Measurements from ENCODE around the gene C16orf74.

Gene C16orf74

DNA sequence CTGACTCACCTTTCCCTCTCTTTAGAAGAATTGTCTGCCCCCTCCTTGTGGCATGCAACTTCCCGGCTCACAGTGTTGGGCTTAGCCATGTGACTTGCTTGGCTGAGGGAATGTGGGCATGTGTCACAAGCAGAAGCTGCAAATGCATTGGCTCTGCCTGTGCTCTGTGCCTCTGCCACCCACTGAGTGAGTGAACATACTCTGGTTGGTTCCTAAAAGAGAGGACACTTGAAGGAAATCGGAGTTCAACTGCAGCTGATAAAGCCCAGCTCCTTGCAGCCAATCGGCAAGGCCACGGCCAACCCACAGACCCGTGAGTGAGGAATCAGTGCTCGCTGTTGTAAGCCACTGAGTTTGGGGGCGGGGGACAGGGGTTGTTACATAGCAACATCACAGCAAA is 51.3 kb downstream of the C16orf74 start:
- DNase-seq (ENCODE audit: low spot score) (no peak), ATAC-seq (ENCODE audit: low read depth) (peak; percentile 44)
- Histone ChIP-seq H3K27ac (ENCODE audit: poor library complexity, severe bottlenecking) (no peak overlapping the region), H3K27me3 (ENCODE audit: insufficient read depth, poor library complexity, severe bottlenecking) (no peaks in the 10 kb centered on the region), H3K4me3 (ENCODE audit: severe bottlenecking) (no peak overlapping the region), H3K36me3 (ENCODE audit: low read depth) (peaks cover 17% of the 10 kb centered on the region; the same call in 1 of the 2 replicates), H3K4me1 (ENCODE audit: insufficient read depth, poor library complexity, severe bottlenecking) (peaks cover 22% of the 10 kb centered on the region), H3K9me3 (ENCODE audit: severe bottlenecking) (no peaks in the 10 kb centered on the region)
- TF ChIP-seq, protein P1, sequence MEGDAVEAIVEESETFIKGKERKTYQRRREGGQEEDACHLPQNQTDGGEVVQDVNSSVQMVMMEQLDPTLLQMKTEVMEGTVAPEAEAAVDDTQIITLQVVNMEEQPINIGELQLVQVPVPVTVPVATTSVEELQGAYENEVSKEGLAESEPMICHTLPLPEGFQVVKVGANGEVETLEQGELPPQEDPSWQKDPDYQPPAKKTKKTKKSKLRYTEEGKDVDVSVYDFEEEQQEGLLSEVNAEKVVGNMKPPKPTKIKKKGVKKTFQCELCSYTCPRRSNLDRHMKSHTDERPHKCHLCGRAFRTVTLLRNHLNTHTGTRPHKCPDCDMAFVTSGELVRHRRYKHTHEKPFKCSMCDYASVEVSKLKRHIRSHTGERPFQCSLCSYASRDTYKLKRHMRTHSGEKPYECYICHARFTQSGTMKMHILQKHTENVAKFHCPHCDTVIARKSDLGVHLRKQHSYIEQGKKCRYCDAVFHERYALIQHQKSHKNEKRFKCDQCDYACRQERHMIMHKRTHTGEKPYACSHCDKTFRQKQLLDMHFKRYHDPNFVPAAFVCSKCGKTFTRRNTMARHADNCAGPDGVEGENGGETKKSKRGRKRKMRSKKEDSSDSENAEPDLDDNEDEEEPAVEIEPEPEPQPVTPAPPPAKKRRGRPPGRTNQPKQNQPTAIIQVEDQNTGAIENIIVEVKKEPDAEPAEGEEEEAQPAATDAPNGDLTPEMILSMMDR (IDR thresholded peaks at IDR 0.05; ENCODE audit: poor library complexity, severe bottlenecking): no peak

DNA sequence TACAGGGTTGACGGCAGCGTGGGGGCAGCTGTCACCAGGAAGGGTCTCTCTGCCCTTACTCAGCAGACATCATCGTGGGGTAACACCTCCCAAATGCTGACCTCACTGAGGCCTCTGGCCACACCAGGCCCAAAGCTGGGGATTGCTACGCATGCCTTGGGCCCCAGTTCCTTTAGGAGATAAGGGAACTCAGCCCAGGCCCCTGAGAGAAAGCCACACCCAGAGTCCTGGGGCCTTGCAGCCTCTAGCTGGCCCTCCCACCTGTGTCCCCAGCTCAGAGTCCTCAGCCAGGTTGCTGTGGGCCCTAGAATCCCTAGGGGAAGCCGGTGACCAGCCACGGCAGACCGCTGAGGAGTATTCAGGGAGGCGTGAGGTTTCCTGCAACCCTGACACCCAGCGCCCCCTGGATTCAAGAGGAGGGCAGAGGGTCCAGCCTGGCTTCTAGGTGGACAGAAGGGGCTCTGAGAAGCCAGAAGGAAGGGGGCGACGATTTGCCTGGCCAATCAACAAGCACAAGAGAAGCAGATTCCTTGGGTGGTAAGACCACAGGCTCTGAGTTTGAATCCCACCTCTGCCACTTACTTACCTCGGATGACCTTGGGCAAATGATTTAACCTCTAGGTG is 51.8 kb downstream of the C16orf74 start:
- H3K27ac ChIP-seq (ENCODE audit: poor library complexity, severe bottlenecking): no peak overlapping the region
- TF ChIP-seq, protein P1 (IDR thresholded peaks at IDR 0.05; ENCODE audit: poor library complexity, severe bottlenecking): peak; percentile 7
- ATAC-seq (ENCODE audit: low read depth) (peak; percentile 4; the same call in 2 of the 3 replicates), DNase-seq (ENCODE audit: low spot score) (no peak)
- H3K9me3 ChIP-seq (ENCODE audit: severe bottlenecking): no peaks in the 10 kb centered on the region
- peaks cover 14% of the 10 kb centered on the region; the same call in 1 of the 2 replicates for H3K36me3 ChIP-seq (ENCODE audit: low read depth)
- no peaks in the 10 kb centered on the region for H3K27me3 ChIP-seq (ENCODE audit: insufficient read depth, poor library complexity, severe bottlenecking)
- no peak overlapping the region for H3K4me3 ChIP-seq (ENCODE audit: severe bottlenecking)
- peaks cover 22% of the 10 kb centered on the region for H3K4me1 ChIP-seq (ENCODE audit: insufficient read depth, poor library complexity, severe bottlenecking)

DNA sequence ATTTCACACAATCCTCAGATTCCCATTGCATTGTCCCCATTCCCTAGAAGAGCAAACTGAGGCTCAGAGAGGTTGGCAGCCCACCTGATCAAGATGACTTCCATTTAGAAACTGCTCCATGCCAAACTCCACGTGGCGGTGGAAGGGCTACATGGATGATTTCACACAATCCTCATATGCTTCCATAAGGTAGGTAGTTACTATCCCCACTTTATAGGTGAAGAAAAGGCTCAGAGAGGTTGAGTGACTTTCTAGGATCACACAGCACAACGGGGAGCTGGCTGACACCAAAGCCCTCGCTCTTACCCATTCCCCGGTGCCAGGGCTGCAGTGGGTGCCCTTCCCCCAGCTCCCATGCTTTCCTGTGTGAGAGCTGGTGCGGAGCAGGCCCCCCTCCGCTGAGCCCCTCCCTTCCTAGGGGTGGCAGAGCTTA is 52.4 kb downstream of the C16orf74 start:
- H3K9me3 ChIP-seq (ENCODE audit: severe bottlenecking): no peaks in the 10 kb centered on the region
- H3K27me3 ChIP-seq (ENCODE audit: insufficient read depth, poor library complexity, severe bottlenecking): no peaks in the 10 kb centered on the region
- ATAC-seq (ENCODE audit: low read depth) (no peak), DNase-seq (ENCODE audit: low spot score) (no peak)
- TF ChIP-seq, protein P1 (IDR thresholded peaks at IDR 0.05; ENCODE audit: poor library complexity, severe bottlenecking): no peak
- H3K36me3 ChIP-seq (ENCODE audit: low read depth): peaks cover 14% of the 10 kb centered on the region; the same call in 1 of the 2 replicates
- H3K4me3 ChIP-seq (ENCODE audit: severe bottlenecking): no peak overlapping the region
- no peak overlapping the region for H3K27ac ChIP-seq (ENCODE audit: poor library complexity, severe bottlenecking)
- peaks cover 22% of the 10 kb centered on the region for H3K4me1 ChIP-seq (ENCODE audit: insufficient read depth, poor library complexity, severe bottlenecking)

DNA sequence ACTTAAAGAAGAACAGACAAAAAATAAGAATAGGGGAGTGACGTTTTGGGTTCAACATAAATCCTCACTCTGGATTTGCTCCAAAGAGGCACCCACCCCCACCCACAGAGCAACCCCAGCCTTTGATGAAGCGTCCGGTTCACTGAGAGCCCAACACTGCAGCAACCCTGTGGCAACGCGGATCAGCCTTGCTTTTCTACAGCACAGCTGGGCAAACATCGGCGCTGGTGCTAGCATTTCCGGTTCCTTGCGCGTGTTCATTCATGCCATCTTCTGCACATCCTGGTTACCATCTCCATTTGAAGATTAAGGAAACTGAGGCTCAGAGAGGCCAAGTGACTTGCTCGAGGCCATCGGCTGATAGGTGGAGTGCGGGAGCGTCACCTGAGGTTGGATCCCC is 53.5 kb downstream of the C16orf74 start:
- H3K27ac ChIP-seq (ENCODE audit: poor library complexity, severe bottlenecking): peak overlapping the region; percentile 16
- H3K4me3 ChIP-seq (ENCODE audit: severe bottlenecking): no peak overlapping the region
- H3K36me3 ChIP-seq (ENCODE audit: low read depth): peaks cover 7% of the 10 kb centered on the region; the same call in 1 of the 2 replicates
- TF ChIP-seq, protein P1 (IDR thresholded peaks at IDR 0.05; ENCODE audit: poor library complexity, severe bottlenecking): no peak
- peaks cover 22% of the 10 kb centered on the region for H3K4me1 ChIP-seq (ENCODE audit: insufficient read depth, poor library complexity, severe bottlenecking)
- DNase-seq (ENCODE audit: low spot score) (no peak), ATAC-seq (ENCODE audit: low read depth) (peak; percentile 19; the same call in 2 of the 3 replicates)
- H3K9me3 ChIP-seq (ENCODE audit: severe bottlenecking): no peaks in the 10 kb centered on the region
- no peaks in the 10 kb centered on the region for H3K27me3 ChIP-seq (ENCODE audit: insufficient read depth, poor library complexity, severe bottlenecking)

DNA sequence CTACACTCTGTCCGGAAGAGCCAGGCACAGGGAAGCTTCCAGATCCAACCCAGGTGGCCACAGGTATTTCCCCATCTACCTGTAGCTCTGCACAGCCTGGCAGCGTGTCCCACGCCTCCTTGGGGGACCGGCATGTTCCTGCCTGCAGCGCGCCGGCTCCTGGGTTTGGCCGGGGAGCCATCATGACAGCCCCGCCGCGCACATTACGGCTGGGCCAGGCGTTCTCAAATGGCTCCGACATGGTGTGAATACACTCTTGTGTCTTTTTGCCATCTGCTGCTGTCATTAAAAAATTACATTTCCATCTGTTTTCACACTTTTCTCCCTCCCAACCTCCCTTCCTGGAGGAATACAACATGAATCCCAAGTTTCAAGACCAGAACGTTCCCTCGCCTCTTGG is 54.1 kb downstream of the C16orf74 start:
- TF ChIP-seq, protein P1 (IDR thresholded peaks at IDR 0.05; ENCODE audit: poor library complexity, severe bottlenecking): no peak
- peak overlapping the region; percentile 16 for H3K27ac ChIP-seq (ENCODE audit: poor library complexity, severe bottlenecking)
- DNase-seq (ENCODE audit: low spot score) (no peak), ATAC-seq (ENCODE audit: low read depth) (peak; percentile 13)
- no peaks in the 10 kb centered on the region for H3K27me3 ChIP-seq (ENCODE audit: insufficient read depth, poor library complexity, severe bottlenecking)
- peaks cover 7% of the 10 kb centered on the region; the same call in 1 of the 2 replicates for H3K36me3 ChIP-seq (ENCODE audit: low read depth)
- H3K9me3 ChIP-seq (ENCODE audit: severe bottlenecking): no peaks in the 10 kb centered on the region
- peaks cover 22% of the 10 kb centered on the region for H3K4me1 ChIP-seq (ENCODE audit: insufficient read depth, poor library complexity, severe bottlenecking)
- no peak overlapping the region for H3K4me3 ChIP-seq (ENCODE audit: severe bottlenecking)

Data from RWPE2 (cell line).